ENCODE data around the gene FER. TPM values are rescaled to one million over a fixed set of nuclear protein-coding genes. Genes with fewer than 3 reads are reported as not detected.

Gene FER
- total RNA-seq, 1 donor from 2014 or later = 11.8 TPM

DNA sequence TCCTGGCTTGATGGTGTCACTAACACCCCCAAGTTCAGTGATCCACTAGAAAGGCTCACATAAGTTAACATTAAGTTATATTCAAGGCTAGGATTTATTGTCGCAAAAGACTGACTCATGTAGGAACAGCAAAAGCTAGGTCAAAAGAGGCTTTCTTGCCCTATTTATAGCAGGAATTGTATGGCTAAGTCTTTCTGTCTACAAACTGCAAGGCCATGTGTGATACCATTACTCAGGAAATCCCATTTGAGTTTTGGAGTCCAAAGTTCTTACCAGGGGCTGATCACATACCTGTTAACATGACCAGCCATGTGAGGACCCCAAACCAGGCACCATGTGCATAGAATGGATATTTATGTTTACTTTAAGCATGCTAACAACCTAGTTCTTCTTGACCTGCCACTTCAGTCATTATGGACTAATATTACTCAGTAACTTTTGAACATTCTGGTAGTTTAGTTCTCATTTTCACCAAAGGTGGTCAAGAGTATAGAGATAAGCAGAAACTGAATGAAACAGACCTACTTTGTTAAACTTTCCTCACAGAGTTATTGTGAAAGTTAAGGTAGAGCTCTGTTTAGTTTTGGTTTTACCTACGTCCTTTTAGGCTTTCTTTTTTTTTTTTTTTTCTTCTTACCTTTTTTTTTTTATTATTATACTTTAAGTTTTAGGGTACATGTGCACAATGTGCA, 281.1 kb downstream of the FER start:
- intact Hi-C loops (cut with DNase I) = no loop called here
- no peak for TF ChIP-seq CTCF (IDR thresholded peaks at IDR 0.05)
- H3K27me3 ChIP-seq = no peaks in the 10 kb centered on the region

GRCh38 chr5:109029847-109030246, 282.1 kb downstream of the FER start:
- no peak for DNase-seq (ENCODE audit: low spot score in 2 of 2)
- Histone ChIP-seq H3K9me3 (no peaks in the 10 kb centered on the region), H3K36me3 (no peaks in the 10 kb centered on the region), H3K4me1 (no peaks in the 10 kb centered on the region), H3K27me3 (no peaks in the 10 kb centered on the region), H3K27ac (no peak overlapping the region), H3K4me3 (no peak overlapping the region)
- no peak for TF ChIP-seq CTCF (IDR thresholded peaks at IDR 0.05)
- intact Hi-C loops (cut with DNase I) = no loop called here

More for the DNA sequence above, 281.1 kb downstream of the FER start:
- Histone ChIP-seq H3K36me3 (peaks cover 4 to 8% of the 10 kb centered on the region in 2 donors), H3K4me3 (no peak overlapping the region), H3K4me1 (no peaks in the 10 kb centered on the region), H3K9me3 (no peaks in the 10 kb centered on the region), H3K27ac (no peak overlapping the region)
- no peak for DNase-seq (ENCODE audit: low spot score in 2 of 2)

- no peak for DNase-seq (ENCODE audit: low spot score in 2 of 2)
- intact Hi-C loops (cut with DNase I) = no loop called here
- Histone ChIP-seq H3K27ac (no peak overlapping the region), H3K9me3 (no peaks in the 10 kb centered on the region), H3K36me3 (no peaks in the 10 kb centered on the region), H3K4me3 (no peak overlapping the region), H3K4me1 (no peaks in the 10 kb centered on the region), H3K27me3 (no peaks in the 10 kb centered on the region)
- no peak for TF ChIP-seq CTCF (IDR thresholded peaks at IDR 0.05)
Measured at GRCh38 chr5:109030360-109031143, 282.9 kb downstream of the FER start.

GRCh38 chr5:109034306-109034705, 286.6 kb downstream of the FER start:
- DNase-seq (ENCODE audit: low spot score in 2 of 2) = no peak
- no peaks in the 10 kb centered on the region for H3K27me3 ChIP-seq
- no peaks in the 10 kb centered on the region for H3K4me1 ChIP-seq
- H3K4me3 ChIP-seq = no peak overlapping the region
- no peak for TF ChIP-seq CTCF (IDR thresholded peaks at IDR 0.05)
- H3K36me3 ChIP-seq = no peaks in the 10 kb centered on the region
- no peak overlapping the region for H3K27ac ChIP-seq
- intact Hi-C loops (cut with DNase I) = no loop called here
- H3K9me3 ChIP-seq = no peaks in the 10 kb centered on the region

GRCh38 chr5:109035436-109035835, 287.7 kb downstream of the FER start:
- no peak overlapping the region for H3K27ac ChIP-seq
- no peaks in the 10 kb centered on the region for H3K36me3 ChIP-seq
- DNase-seq (ENCODE audit: low spot score in 2 of 2) = no peak
- intact Hi-C loops (cut with DNase I) = no loop called here
- H3K4me1 ChIP-seq = no peaks in the 10 kb centered on the region
- H3K4me3 ChIP-seq = no peak overlapping the region
- TF ChIP-seq CTCF (IDR thresholded peaks at IDR 0.05) = no peak
- no peaks in the 10 kb centered on the region for H3K27me3 ChIP-seq
- no peaks in the 10 kb centered on the region for H3K9me3 ChIP-seq
